ENCODE data around the gene NACC2.

Gene NACC2

DNA sequence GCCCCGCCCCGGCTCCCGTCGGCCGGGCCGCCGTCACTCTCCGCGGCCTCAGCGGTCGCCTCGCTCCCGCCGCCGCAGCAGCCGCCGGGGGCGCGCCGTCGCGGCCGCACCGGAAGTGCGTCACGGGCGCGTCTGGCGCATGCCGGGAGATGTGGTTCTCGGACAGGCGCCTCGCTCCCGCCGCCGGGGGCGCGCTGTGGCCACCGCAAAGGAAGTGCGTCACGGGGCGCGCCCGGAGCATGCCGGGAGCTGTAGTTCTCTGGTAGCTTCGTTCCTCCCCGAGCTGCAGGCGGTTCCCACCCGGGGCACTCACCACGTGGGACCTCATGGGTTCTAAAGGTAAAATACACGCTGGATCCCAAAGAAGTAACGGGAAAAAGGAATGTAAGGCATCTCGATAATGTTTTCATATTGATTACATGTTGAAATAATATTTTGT, 133.8 kb downstream of the NACC2 start, which contains the start of gene UBAC1:
Gene UBAC1, minus strand, starts transcription at position 97 of the 439 bp plus-strand sequence. CDS start 211 bp downstream, outside the sequence.
- Histone ChIP-seq H3K9me2 (replicated peaks; ENCODE audit: control insufficient read depth, low read length) (no peaks in the 10 kb centered on the region), H3K36me3 (ENCODE audit: control insufficient read depth, low read length) (peaks cover 9% of the 10 kb centered on the region; the same call in 1 of the 2 replicates), H3K9me3 (ENCODE audit: control insufficient read depth, insufficient read depth, low read length) (no peaks in the 10 kb centered on the region), H4K20me1 (ENCODE audit: control insufficient read depth, insufficient read depth, low read depth, low read length) (no peaks in the 10 kb centered on the region), H3K4me1 (ENCODE audit: control insufficient read depth, low read length) (peaks cover 30% of the 10 kb centered on the region), H3K79me2 (ENCODE audit: control insufficient read depth, low read length) (peaks cover 47% of the 10 kb centered on the region), H3F3A (ENCODE audit: control insufficient read depth, insufficient read depth) (no peaks in the 10 kb centered on the region), H3K4me2 (ENCODE audit: low read length) (peak within 1 kb of the TSS; percentile 67), H3K4me3 (ENCODE audit: low read length) (peak within 1 kb of the TSS; percentile 78), H3K27me3 (ENCODE audit: control insufficient read depth, low read length) (no peaks in the 10 kb centered on the region), H3K27ac (ENCODE audit: low read depth, low read length) (peak within 1 kb of the TSS; percentile 30)
- no peak for TF ChIP-seq EZH2phosphoT487 (IDR thresholded peaks at IDR 0.05; ENCODE audit: borderline replicate concordance, low read length)
- TF ChIP-seq, protein P1, sequence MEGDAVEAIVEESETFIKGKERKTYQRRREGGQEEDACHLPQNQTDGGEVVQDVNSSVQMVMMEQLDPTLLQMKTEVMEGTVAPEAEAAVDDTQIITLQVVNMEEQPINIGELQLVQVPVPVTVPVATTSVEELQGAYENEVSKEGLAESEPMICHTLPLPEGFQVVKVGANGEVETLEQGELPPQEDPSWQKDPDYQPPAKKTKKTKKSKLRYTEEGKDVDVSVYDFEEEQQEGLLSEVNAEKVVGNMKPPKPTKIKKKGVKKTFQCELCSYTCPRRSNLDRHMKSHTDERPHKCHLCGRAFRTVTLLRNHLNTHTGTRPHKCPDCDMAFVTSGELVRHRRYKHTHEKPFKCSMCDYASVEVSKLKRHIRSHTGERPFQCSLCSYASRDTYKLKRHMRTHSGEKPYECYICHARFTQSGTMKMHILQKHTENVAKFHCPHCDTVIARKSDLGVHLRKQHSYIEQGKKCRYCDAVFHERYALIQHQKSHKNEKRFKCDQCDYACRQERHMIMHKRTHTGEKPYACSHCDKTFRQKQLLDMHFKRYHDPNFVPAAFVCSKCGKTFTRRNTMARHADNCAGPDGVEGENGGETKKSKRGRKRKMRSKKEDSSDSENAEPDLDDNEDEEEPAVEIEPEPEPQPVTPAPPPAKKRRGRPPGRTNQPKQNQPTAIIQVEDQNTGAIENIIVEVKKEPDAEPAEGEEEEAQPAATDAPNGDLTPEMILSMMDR (IDR thresholded peaks at IDR 0.05; ENCODE audit: low read depth, low read length, poor library complexity, severe bottlenecking) = no peak

DNA sequence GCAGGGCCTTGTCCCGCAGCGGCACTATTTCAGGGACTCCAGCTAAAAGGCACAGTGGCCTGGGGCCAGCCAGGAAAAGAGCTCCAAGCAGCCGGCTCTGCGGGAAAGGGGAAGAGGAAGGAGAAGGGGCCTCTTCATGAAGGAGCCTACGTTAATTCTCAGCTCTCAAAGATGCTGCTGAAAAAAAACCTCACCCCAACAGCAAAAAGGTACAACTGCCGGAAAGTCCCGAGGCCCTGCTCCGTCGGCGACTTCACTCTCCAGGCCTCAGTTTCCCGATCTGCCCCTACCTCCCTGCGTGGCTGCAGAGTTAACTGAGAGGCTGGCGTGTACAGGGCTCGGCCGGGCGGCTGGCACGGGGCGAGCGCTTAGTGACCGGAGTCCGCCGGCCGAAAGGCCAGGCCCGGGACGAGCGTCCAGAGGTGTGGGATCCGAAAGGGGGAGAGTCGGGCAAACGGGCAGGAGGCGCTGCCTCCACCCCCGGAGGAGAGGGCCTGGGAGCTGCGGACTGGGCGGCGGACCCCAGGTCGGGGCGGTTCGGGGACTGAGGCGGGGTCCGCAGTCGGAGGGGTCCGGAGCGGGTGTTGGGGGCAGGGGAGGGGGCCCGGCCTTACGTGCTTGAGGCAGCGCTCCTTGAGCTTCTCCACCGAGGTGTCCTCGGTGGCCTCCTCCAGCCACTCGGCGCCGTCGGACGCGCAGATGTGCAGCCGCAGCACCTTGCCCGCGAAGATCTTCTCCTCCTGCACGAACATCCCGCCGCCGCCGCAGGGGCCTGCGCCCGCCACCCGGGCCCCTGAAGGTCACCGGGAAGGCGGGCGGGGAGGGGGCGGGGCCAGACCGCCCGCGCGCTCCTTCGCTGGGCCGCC, 134.4 kb downstream of the NACC2 start:
- Histone ChIP-seq H3K4me2 (ENCODE audit: low read length) (peak overlapping the region; percentile 67), H3K79me2 (ENCODE audit: control insufficient read depth, low read length) (peaks cover 54% of the 10 kb centered on the region), H3K27ac (ENCODE audit: low read depth, low read length) (peak overlapping the region; percentile 30), H3K36me3 (ENCODE audit: control insufficient read depth, low read length) (peaks cover 9% of the 10 kb centered on the region; the same call in 1 of the 2 replicates), H3K4me1 (ENCODE audit: control insufficient read depth, low read length) (peaks cover 30% of the 10 kb centered on the region), H3K9me3 (ENCODE audit: control insufficient read depth, insufficient read depth, low read length) (no peaks in the 10 kb centered on the region), H3K27me3 (ENCODE audit: control insufficient read depth, low read length) (no peaks in the 10 kb centered on the region), H4K20me1 (ENCODE audit: control insufficient read depth, insufficient read depth, low read depth, low read length) (no peaks in the 10 kb centered on the region), H3K4me3 (ENCODE audit: low read length) (peak overlapping the region; percentile 78), H3F3A (ENCODE audit: control insufficient read depth, insufficient read depth) (no peaks in the 10 kb centered on the region), H3K9me2 (replicated peaks; ENCODE audit: control insufficient read depth, low read length) (no peaks in the 10 kb centered on the region)
- TF ChIP-seq, protein P1 (IDR thresholded peaks at IDR 0.05; ENCODE audit: low read depth, low read length, poor library complexity, severe bottlenecking) = no peak
- no peak for TF ChIP-seq EZH2phosphoT487 (IDR thresholded peaks at IDR 0.05; ENCODE audit: borderline replicate concordance, low read length)

DNA sequence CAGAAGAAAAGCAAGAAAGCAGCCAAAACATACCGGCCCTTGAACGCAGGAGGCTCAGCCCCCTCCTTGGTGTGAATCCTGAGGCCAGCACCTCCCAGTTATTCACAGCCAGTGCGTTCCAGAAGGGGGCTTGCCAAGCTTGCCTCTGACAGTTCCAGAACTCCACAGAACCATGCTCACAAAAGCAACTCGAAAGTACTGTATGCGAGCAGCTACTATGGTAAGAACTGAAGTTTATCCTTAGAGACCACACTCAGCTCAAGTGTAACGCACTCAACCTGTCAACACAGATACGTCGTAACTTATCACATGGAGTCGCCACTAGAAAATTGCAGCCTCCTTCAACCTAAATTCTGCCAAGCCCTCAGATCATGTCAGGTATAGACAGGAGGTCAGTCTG, 135.3 kb downstream of the NACC2 start:
- Histone ChIP-seq H4K20me1 (ENCODE audit: control insufficient read depth, insufficient read depth, low read depth, low read length) (no peaks in the 10 kb centered on the region), H3K27ac (ENCODE audit: low read depth, low read length) (no peak overlapping the region), H3F3A (ENCODE audit: control insufficient read depth, insufficient read depth) (no peaks in the 10 kb centered on the region), H3K79me2 (ENCODE audit: control insufficient read depth, low read length) (peaks cover 62% of the 10 kb centered on the region), H3K4me1 (ENCODE audit: control insufficient read depth, low read length) (peaks cover 28% of the 10 kb centered on the region), H3K4me3 (ENCODE audit: low read length) (peak overlapping the region; percentile 78), H3K36me3 (ENCODE audit: control insufficient read depth, low read length) (peaks cover 14% of the 10 kb centered on the region; the same call in 1 of the 2 replicates), H3K9me2 (replicated peaks; ENCODE audit: control insufficient read depth, low read length) (no peaks in the 10 kb centered on the region), H3K9me3 (ENCODE audit: control insufficient read depth, insufficient read depth, low read length) (no peaks in the 10 kb centered on the region), H3K27me3 (ENCODE audit: control insufficient read depth, low read length) (no peaks in the 10 kb centered on the region), H3K4me2 (ENCODE audit: low read length) (peak overlapping the region; percentile 67)
- TF ChIP-seq, protein P1 (IDR thresholded peaks at IDR 0.05; ENCODE audit: low read depth, low read length, poor library complexity, severe bottlenecking) = no peak
- no peak for TF ChIP-seq EZH2phosphoT487 (IDR thresholded peaks at IDR 0.05; ENCODE audit: borderline replicate concordance, low read length)

All from DOHH2 (cell line).